Thoracic aorta (tissue), 2 donors: ENCODE data around the gene CD69. TPM values are rescaled to one million over a fixed set of nuclear protein-coding genes. Genes with fewer than 3 reads are reported as not detected.
"Not testable (repeated sequence)": the region's sequence is repeated elsewhere in the genome, so short reads cannot be mapped to it uniquely, and the experiment has no call there.

Experiments used
- ATAC-seq: fragments of 150-250 bp; one replicate; pipeline ENCODE4 v1.8.0; 2017; ENCODE audit warnings: low read depth; ENCODE audit not compliant: insufficient number of reproducible peaks, low FRiP score
- DNase-seq: peaks from one replicate; pipeline ENCODE4 v3.0.0-alpha.2; 2020; ENCODE audit warnings: low spot score
- H3K27ac ChIP-seq, 2 donors: fragments of 200-600 bp; sonication (generic); 1 replicate in 1 of 2; 2 replicates in 1 of 2; pipeline ENCODE4 v1.5.1; 2016; ENCODE audit warnings: mild to moderate bottlenecking in 2 of 2, moderate library complexity in 2 of 2
- H3K27me3 ChIP-seq: fragments of 200-600 bp; sonication (generic); replicated peaks from 2 replicates; pipeline ENCODE4 v1.6.0; 2016; ENCODE audit warnings: mild to moderate bottlenecking; ENCODE audit not compliant: insufficient read depth
- H3K36me3 ChIP-seq: fragments of 200-600 bp; sonication (generic); one replicate; pipeline ENCODE4 v1.5.1; 2016
- H3K4me1 ChIP-seq, 2 donors: fragments of 200-600 bp; sonication (generic); 1 replicate in 1 of 2; 2 replicates in 1 of 2; pipeline versions ENCODE4 v1.5.1 to v1.6.0; 2016; ENCODE audit warnings: low read depth in 2 of 2, mild to moderate bottlenecking in 1 of 2; ENCODE audit not compliant: control insufficient read depth in 1 of 2
- H3K4me3 ChIP-seq: fragments of 200-600 bp; sonication (generic); 2 replicates; pipeline ENCODE4 v1.5.1; 2016; ENCODE audit warnings: mild to moderate bottlenecking
- H3K9me3 ChIP-seq: fragments of 200-600 bp; sonication (generic); 2 replicates; pipeline ENCODE4 v1.5.1; 2016
- CTCF ChIP-seq: fragments of 200-600 bp; sonication (generic); IDR thresholded peaks from one replicate; pipeline ENCODE4 v1.5.1; 2019; ENCODE audit warnings: antibody characterized with exemption
- total RNA-seq, 2 donors: library from RNA; depleted of rRNA; stranded (reverse); fragments of >200 nt; gene quantifications; one replicate each; pipeline versions ENCODE4 v1.1.0 to v1.2.3, GENCODE V29; 2016

CD69 gene
- total RNA-seq, 2 donors from 2014 or later, result 5.8 to 40.3 TPM

GRCh38 chr12:9706086-9706685 is 54.5 kb downstream of the CD69 start:
- Histone ChIP-seq H3K27me3 (no peaks in the 10 kb centered on the region), H3K4me3 (no peak overlapping the region), H3K36me3 (no peaks in the 10 kb centered on the region), H3K9me3 (no peaks in the 10 kb centered on the region), H3K27ac (no peak overlapping the region), H3K4me1 (no peaks in the 10 kb centered on the region)
- DNase-seq, result no peak
- no peak for TF ChIP-seq CTCF
- no peak for ATAC-seq

- H3K27me3 ChIP-seq, ATAC-seq, H3K4me3 ChIP-seq, H3K36me3 ChIP-seq, H3K9me3 ChIP-seq, DNase-seq, H3K27ac ChIP-seq, H3K4me1 ChIP-seq: not testable (repeated sequence)
Measured at GRCh38 chr12:9704561-9704960, 56.1 kb downstream of the CD69 start.

Other genes with a start within 250 kb of the CD69 start
- gene KLRB1, start 153.0 kb downstream of the CD69 start, total RNA-seq, result 1 to 10 TPM in 1 of 2 donors, not detected in 1; 1.6 TPM
- 10 to 100 TPM; 19.2 to 30.8 TPM for gene CLEC2D, start 91.2 kb downstream of the CD69 start, total RNA-seq
- gene CLECL1, start 27.8 kb downstream of the CD69 start, total RNA-seq, result 1 to 10 TPM in 1 of 2 donors, not detected in 1; 1.9 TPM
- under 1 TPM; 0.54 to 0.92 TPM for gene KLRF1, start 66.6 kb upstream of the CD69 start, total RNA-seq
- 10 to 100 TPM; 13.1 to 14.9 TPM for gene CLEC2B, start 108.5 kb upstream of the CD69 start, total RNA-seq
- not detected for gene KLRF2, start 120.6 kb upstream of the CD69 start, total RNA-seq
- not detected for gene CLEC2A, start 171.5 kb upstream of the CD69 start, total RNA-seq
- 1 to 10 TPM in 1 of 2 donors, under 1 TPM in 1; 0.42 to 1.1 TPM for gene CLEC12A, start 210.5 kb upstream of the CD69 start, total RNA-seq
- gene CLEC1B, start 238.2 kb upstream of the CD69 start, total RNA-seq, result not detected
- not detected for gene CLEC12B, start 249.7 kb upstream of the CD69 start, total RNA-seq